Tibial nerve (tissue), 3 donors: ENCODE measurements around the gene NKRF.

ENCODE experiments used
- POLR2A ChIP-seq, 2 donors: fragments of 450-650 bp; IDR thresholded peaks; one replicate each; pipeline ENCODE4 v1.6.1; 2017; ENCODE audit warnings: antibody characterized with exemption in 2 of 2, mild to moderate bottlenecking in 2 of 2, moderate library complexity in 2 of 2
- TF ChIP-seq, protein P1 (sequence below), 5 experiments: fragments of 200-600 bp in 3 of 5; fragments of 450-650 bp in 2 of 5; sonication (generic) in 3 of 5; IDR thresholded peaks; one replicate each; pipeline ENCODE4 v1.5.1; 2016 to 2019; ENCODE audit warnings: antibody characterized with exemption in 5 of 5, mild to moderate bottlenecking in 3 of 5, moderate library complexity in 2 of 5

DNA sequence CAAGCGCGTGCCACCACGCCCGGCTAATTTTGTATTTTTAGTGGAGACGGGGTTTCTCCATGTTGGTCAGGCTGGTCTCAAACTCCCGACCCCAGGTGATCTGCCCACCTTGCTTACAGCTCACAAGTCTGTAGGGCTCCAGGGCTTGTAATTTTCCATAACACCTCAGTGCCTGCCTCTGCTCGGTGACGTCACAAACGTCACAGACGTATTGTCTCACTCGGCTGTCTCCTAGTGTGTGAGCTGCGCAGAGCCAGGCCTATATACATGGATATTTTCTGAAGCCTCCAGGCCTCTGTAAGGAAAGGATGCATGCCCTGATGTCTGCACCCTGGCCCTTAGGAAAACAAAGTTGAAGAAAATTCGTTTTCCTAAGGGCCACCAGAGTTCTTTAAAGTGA is 8.6 kb upstream of the NKRF start:
- TF ChIP-seq, protein P1, sequence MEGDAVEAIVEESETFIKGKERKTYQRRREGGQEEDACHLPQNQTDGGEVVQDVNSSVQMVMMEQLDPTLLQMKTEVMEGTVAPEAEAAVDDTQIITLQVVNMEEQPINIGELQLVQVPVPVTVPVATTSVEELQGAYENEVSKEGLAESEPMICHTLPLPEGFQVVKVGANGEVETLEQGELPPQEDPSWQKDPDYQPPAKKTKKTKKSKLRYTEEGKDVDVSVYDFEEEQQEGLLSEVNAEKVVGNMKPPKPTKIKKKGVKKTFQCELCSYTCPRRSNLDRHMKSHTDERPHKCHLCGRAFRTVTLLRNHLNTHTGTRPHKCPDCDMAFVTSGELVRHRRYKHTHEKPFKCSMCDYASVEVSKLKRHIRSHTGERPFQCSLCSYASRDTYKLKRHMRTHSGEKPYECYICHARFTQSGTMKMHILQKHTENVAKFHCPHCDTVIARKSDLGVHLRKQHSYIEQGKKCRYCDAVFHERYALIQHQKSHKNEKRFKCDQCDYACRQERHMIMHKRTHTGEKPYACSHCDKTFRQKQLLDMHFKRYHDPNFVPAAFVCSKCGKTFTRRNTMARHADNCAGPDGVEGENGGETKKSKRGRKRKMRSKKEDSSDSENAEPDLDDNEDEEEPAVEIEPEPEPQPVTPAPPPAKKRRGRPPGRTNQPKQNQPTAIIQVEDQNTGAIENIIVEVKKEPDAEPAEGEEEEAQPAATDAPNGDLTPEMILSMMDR (IDR thresholded peaks at IDR 0.05) = no peak
- TF ChIP-seq POLR2A (IDR thresholded peaks at IDR 0.05) = no peak
